HEK293 (cell line): Measurements from ENCODE around the gene MIR17HG.

Experiments
- RBAK ChIP-seq: fragments of 450-650 bp; formaldehyde crosslinking; IDR thresholded peaks from 2 replicates; pipeline ENCODE4 v1.5.1; 2016; ENCODE audit warnings: missing biosample characterization, missing genetic modification characterization
- SCRT1 ChIP-seq: fragments of 450-650 bp; formaldehyde crosslinking; IDR thresholded peaks from 2 replicates; pipeline ENCODE4 v1.5.1; 2016; ENCODE audit warnings: missing biosample characterization, missing genetic modification characterization, borderline replicate concordance
- ZBTB17 ChIP-seq: fragments of 450-650 bp; formaldehyde crosslinking; IDR thresholded peaks from 2 replicates; pipeline ENCODE4 v1.5.1; 2016; ENCODE audit warnings: missing biosample characterization, missing genetic modification characterization
- ZNF23 ChIP-seq: fragments of 450-650 bp; formaldehyde crosslinking; IDR thresholded peaks from 2 replicates; pipeline ENCODE4 v1.5.1; 2016; ENCODE audit warnings: missing biosample characterization, missing genetic modification characterization, borderline replicate concordance
- ZNF366 ChIP-seq: fragments of 450-650 bp; formaldehyde crosslinking; conservative IDR thresholded peaks from 2 replicates; pipeline ENCODE4 v1.5.1; 2016; ENCODE audit warnings: missing biosample characterization, missing genetic modification characterization
- TF ChIP-seq, protein P1 (sequence below): fragments of 450-650 bp; formaldehyde crosslinking; IDR thresholded peaks from 2 replicates; pipeline ENCODE4 v1.5.1; 2016; ENCODE audit warnings: missing biosample characterization, missing genetic modification characterization

DNA sequence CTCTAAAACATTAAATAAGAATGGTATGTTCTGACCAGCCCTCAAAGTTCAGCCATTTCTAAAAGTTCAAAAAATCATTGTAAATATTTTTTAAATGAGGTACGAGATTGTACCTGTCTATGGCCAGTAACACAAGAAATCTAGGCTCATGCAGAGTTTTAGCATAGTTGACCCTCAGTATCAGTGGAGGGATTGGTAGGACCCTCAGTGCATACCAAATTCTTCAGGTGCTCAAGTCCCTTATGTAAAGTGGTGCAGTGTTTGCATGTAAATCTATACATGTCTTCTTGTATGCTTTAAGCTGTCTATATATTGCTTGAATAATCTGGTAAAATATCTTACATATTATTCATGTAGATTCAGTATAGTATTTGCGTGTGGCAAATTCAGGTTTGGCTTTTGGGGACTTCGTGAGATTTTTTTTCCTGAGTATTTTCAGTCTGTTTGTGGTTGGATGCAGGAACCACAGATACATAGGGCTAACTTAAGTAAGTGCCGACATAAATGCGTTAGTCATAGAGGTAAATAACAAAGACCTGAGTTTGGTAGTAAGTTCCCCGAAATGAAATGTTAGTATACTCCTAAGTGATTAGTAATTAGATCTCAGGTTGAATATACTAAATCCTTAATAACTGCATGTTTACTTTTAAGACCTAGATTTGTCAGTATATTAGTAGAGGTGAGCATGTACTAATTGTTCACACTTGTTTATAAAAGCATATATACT is 7.8 kb downstream of the MIR17HG start:
- TF ChIP-seq, protein P1, sequence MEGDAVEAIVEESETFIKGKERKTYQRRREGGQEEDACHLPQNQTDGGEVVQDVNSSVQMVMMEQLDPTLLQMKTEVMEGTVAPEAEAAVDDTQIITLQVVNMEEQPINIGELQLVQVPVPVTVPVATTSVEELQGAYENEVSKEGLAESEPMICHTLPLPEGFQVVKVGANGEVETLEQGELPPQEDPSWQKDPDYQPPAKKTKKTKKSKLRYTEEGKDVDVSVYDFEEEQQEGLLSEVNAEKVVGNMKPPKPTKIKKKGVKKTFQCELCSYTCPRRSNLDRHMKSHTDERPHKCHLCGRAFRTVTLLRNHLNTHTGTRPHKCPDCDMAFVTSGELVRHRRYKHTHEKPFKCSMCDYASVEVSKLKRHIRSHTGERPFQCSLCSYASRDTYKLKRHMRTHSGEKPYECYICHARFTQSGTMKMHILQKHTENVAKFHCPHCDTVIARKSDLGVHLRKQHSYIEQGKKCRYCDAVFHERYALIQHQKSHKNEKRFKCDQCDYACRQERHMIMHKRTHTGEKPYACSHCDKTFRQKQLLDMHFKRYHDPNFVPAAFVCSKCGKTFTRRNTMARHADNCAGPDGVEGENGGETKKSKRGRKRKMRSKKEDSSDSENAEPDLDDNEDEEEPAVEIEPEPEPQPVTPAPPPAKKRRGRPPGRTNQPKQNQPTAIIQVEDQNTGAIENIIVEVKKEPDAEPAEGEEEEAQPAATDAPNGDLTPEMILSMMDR (tag by site-specific recombination) = no peak
- TF ChIP-seq RBAK (tag by site-specific recombination) = no peak
- TF ChIP-seq SCRT1 (tag by site-specific recombination) = no peak
- TF ChIP-seq ZBTB17 (tag by site-specific recombination) = no peak
- TF ChIP-seq ZNF23 (tag by site-specific recombination) = no peak
- no peak for TF ChIP-seq ZNF366 (tag by site-specific recombination)
